PC-9 (cell line): Measurements from ENCODE around the gene DCTD. TPM values are rescaled to one million over a fixed set of nuclear protein-coding genes. Genes with fewer than 3 reads are reported as not detected.

Experiments
- BruUV-seq: library from RNA; stranded (reverse); fragments of 400-500 nt; replicated peaks from 2 replicates; lab custom pipeline; 2021; lab: Mats Ljungman, UMichigan
- CTCF ChIA-PET: fragments of 300-600 bp; sonication (Branson Sonifier 250); formaldehyde crosslinking; loops from one replicate; lab custom pipeline; 2022; ENCODE audit warnings: antibody characterized with exemption; lab: Charles Lee
- POLR2A ChIA-PET: fragments of 300-600 bp; sonication (Branson Sonifier 250); formaldehyde crosslinking; loops from one replicate; lab custom pipeline; 2022; ENCODE audit warnings: antibody characterized with exemption; ENCODE audit not compliant: unreplicated experiment; lab: Charles Lee
- DNase-seq, 2 experiments: peaks; one replicate each; pipeline versions ENCODE4 v3.0.0 to v3.0.0-alpha.2; 2015 to 2022; ENCODE audit warnings: mixed read lengths in 1 of 2
- H2AFZ ChIP-seq: fragments of 200-600 bp; sonication (generic); 2 replicates; pipeline ENCODE4 v1.8.1; 2017; ENCODE audit warnings: antibody characterized with exemption
- H3F3A ChIP-seq: fragments of 200-600 bp; sonication (generic); 2 replicates; pipeline ENCODE4 v1.8.1; 2017; ENCODE audit warnings: antibody characterized with exemption, mild to moderate bottlenecking, low read depth; ENCODE audit not compliant: insufficient read depth
- H3K27ac ChIP-seq: fragments of 200-600 bp; sonication (generic); 2 replicates; pipeline ENCODE4 v1.6.1; 2016; ENCODE audit warnings: mixed run types
- H3K27me3 ChIP-seq: fragments of 200-600 bp; sonication (generic); 2 replicates; pipeline ENCODE4 v1.6.1; 2016; ENCODE audit warnings: low read depth, mixed run types; ENCODE audit not compliant: insufficient read depth
- H3K36me3 ChIP-seq: fragments of 200-600 bp; sonication (generic); 2 replicates; pipeline ENCODE4 v1.6.1; 2016; ENCODE audit warnings: low read depth, mixed run types
- H3K4me1 ChIP-seq: fragments of 200-600 bp; sonication (generic); replicated peaks from 2 replicates; pipeline ENCODE4 v1.6.1; 2016; ENCODE audit warnings: mixed run types; ENCODE audit not compliant: insufficient read depth
- H3K4me2 ChIP-seq: fragments of 200-600 bp; sonication (generic); 2 replicates; pipeline ENCODE4 v1.6.1; 2017; ENCODE audit warnings: mixed run types
- H3K4me3 ChIP-seq: fragments of 200-600 bp; sonication (generic); 2 replicates; pipeline ENCODE4 v1.6.1; 2016; ENCODE audit warnings: mixed run types
- H3K79me2 ChIP-seq: fragments of 200-600 bp; sonication (generic); 2 replicates; pipeline ENCODE4 v1.6.1; 2017; ENCODE audit warnings: low read depth, mixed run types
- H3K9me2 ChIP-seq: fragments of 200-600 bp; sonication (generic); 2 replicates; pipeline ENCODE4 v1.8.1; 2017; ENCODE audit warnings: mild to moderate bottlenecking; ENCODE audit not compliant: insufficient read depth
- H3K9me3 ChIP-seq: fragments of 200-600 bp; sonication (generic); 2 replicates; pipeline ENCODE4 v1.8.1; 2016; ENCODE audit warnings: low read depth; ENCODE audit not compliant: insufficient read depth
- H4K20me1 ChIP-seq: fragments of 200-600 bp; sonication (generic); 2 replicates; pipeline ENCODE4 v1.8.1; 2017; ENCODE audit not compliant: insufficient read depth
- EZH2 ChIP-seq: fragments of 200-600 bp; sonication (generic); IDR thresholded peaks from 2 replicates; pipeline ENCODE4 v1.8.0; 2017; ENCODE audit warnings: antibody characterized with exemption, low read depth
- intact Hi-C: fragments of 100-400 bp; cut with micrococcal nuclease; formaldehyde crosslinking; loops from one replicate; pipeline ENCODE4 v1.10.0; 2022; ENCODE audit not compliant: unreplicated experiment
- total RNA-seq: library from RNA; stranded (reverse); gene quantifications from 2 replicates; pipeline ENCODE4 v1.2.3, GENCODE V29; 2021
- TF ChIP-seq, protein P1 (sequence below): fragments of 200-600 bp; sonication (generic); conservative IDR thresholded peaks from 2 replicates; pipeline ENCODE4 v1.6.1; 2017; ENCODE audit warnings: mixed run types, antibody characterized with exemption, mild to moderate bottlenecking, moderate library complexity

Gene DCTD
- total RNA-seq, 1 experiment from 2014 or later = 116 TPM

DNA sequence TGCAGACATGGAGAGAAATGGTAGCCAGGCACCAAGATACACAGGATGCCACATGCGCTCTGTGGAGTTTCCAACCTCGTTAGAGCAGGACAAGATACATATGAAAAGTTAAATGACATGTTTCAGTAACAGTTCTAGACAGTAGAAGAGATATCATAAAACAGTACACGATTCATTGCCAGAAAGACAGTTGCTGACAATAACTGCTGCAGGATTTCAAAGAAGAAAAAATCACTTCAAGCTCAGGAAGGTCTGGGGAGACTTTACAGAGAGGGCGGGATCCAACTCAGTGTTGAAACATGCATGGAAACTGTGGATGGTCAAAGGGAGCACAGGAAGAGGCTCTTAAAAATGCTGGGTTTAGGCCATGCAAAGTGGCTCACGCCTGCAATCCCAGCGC is 31.0 kb downstream of the DCTD start:
- no peak for DNase-seq
- no peaks in the 10 kb centered on the region for H3K79me2 ChIP-seq
- TF ChIP-seq, protein P1, sequence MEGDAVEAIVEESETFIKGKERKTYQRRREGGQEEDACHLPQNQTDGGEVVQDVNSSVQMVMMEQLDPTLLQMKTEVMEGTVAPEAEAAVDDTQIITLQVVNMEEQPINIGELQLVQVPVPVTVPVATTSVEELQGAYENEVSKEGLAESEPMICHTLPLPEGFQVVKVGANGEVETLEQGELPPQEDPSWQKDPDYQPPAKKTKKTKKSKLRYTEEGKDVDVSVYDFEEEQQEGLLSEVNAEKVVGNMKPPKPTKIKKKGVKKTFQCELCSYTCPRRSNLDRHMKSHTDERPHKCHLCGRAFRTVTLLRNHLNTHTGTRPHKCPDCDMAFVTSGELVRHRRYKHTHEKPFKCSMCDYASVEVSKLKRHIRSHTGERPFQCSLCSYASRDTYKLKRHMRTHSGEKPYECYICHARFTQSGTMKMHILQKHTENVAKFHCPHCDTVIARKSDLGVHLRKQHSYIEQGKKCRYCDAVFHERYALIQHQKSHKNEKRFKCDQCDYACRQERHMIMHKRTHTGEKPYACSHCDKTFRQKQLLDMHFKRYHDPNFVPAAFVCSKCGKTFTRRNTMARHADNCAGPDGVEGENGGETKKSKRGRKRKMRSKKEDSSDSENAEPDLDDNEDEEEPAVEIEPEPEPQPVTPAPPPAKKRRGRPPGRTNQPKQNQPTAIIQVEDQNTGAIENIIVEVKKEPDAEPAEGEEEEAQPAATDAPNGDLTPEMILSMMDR = no peak
- TF ChIP-seq EZH2 = no peak
- no peak overlapping the region for H2AFZ ChIP-seq
- no peaks in the 10 kb centered on the region for H4K20me1 ChIP-seq
- H3K4me3 ChIP-seq = no peak overlapping the region
- POLR2A ChIA-PET = no interaction called here
- BruUV-seq = no TSS peak
- no peaks in the 10 kb centered on the region for H3K36me3 ChIP-seq
- H3K4me1 ChIP-seq = no peaks in the 10 kb centered on the region
- H3K9me2 ChIP-seq = no peaks in the 10 kb centered on the region
- intact Hi-C loops = no loop called here
- H3K9me3 ChIP-seq = no peaks in the 10 kb centered on the region; the same call in 1 of the 2 replicates
- no peak overlapping the region for H3K27ac ChIP-seq
- no peaks in the 10 kb centered on the region for H3F3A ChIP-seq
- CTCF ChIA-PET = no interaction called here
- no peaks in the 10 kb centered on the region for H3K27me3 ChIP-seq
- no peak overlapping the region for H3K4me2 ChIP-seq

DNA sequence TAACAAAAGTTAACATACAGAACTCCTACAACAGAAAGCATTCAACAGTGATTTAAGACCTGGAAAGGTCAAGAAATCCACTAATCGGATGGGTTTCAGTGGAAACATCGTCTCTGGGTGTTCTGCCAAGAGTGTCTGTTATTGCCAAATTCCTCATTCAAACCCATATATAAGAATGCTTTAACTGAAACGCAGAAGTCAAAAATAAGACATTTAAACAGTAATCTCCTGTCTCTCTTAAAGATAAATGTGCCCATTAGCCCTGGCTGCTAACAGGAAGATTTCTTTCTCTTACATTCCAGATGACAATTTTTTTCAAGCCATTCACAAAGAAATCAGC is 31.5 kb downstream of the DCTD start:
- Histone ChIP-seq H3K36me3 (no peaks in the 10 kb centered on the region), H3K27me3 (no peaks in the 10 kb centered on the region), H3K4me2 (no peak overlapping the region), H3K9me2 (no peaks in the 10 kb centered on the region), H3K27ac (no peak overlapping the region), H3K9me3 (no peaks in the 10 kb centered on the region; the same call in 1 of the 2 replicates), H3K4me3 (no peak overlapping the region), H3K79me2 (no peaks in the 10 kb centered on the region), H2AFZ (no peak overlapping the region), H4K20me1 (no peaks in the 10 kb centered on the region), H3K4me1 (no peaks in the 10 kb centered on the region), H3F3A (no peaks in the 10 kb centered on the region)
- CTCF ChIA-PET = no interaction called here
- BruUV-seq = no TSS peak
- no peak for DNase-seq
- POLR2A ChIA-PET = no interaction called here
- TF ChIP-seq, protein P1 = no peak
- TF ChIP-seq EZH2 = no peak
- intact Hi-C loops = no loop called here

DNA sequence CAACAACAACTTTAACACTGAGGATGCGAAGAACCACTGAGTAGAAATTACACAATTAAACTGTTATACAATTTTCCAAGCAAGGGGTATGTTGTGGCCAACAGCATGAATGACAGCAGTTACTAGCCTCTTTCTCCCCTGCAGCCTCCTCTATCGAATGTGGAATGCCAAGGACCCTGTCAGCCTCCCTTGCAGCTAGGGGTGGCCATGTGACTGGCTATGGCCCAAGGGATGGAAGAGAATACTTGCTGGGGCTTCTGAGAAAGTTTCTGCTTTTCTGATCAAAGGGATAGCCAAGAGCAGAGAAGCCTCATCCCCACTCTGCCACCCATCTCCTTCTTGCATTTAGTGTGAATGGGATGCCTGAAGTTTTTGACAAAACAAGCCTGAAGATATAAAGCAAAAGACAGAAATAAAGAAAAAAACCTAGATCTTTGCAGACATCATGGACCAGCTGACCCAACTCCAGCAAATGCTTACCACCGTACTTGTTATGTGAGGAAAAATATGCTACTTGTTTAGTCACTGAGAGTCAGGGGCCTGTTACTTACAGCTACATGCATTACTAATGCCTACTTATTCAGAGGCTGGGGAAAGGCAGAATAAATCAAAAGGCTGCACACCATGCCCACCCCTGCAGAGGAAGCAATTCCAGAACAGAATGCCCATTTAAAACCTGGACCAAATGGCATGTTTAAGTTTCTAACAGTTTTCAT is 32.0 kb downstream of the DCTD start:
- Histone ChIP-seq H3K9me3 (no peaks in the 10 kb centered on the region; the same call in 1 of the 2 replicates), H3K4me2 (no peak overlapping the region), H3K36me3 (no peaks in the 10 kb centered on the region), H3F3A (no peaks in the 10 kb centered on the region), H3K79me2 (no peaks in the 10 kb centered on the region), H3K27me3 (no peaks in the 10 kb centered on the region), H4K20me1 (no peaks in the 10 kb centered on the region), H3K4me1 (no peaks in the 10 kb centered on the region), H3K27ac (no peak overlapping the region), H2AFZ (no peak overlapping the region), H3K9me2 (no peaks in the 10 kb centered on the region), H3K4me3 (no peak overlapping the region)
- POLR2A ChIA-PET = no interaction called here
- CTCF ChIA-PET = no interaction called here
- BruUV-seq = no TSS peak
- intact Hi-C loops = no loop called here
- TF ChIP-seq EZH2 = no peak
- TF ChIP-seq, protein P1 = no peak
- DNase-seq = no peak
